GM23248 (cell line): Measurements from ENCODE around the gene HORMAD1.

Experiments
- EZH2 ChIP-seq: fragments of 200-600 bp; sonication (generic); IDR thresholded peaks from 2 replicates; pipeline ENCODE4 v1.6.1; 2018; ENCODE audit warnings: antibody characterized with exemption, mild to moderate bottlenecking; ENCODE audit not compliant: insufficient read depth, poor library complexity, severe bottlenecking
- EZH2phosphoT487 ChIP-seq: fragments of 200-600 bp; sonication (generic); IDR thresholded peaks from 2 replicates; pipeline ENCODE4 v1.6.1; 2018; ENCODE audit warnings: antibody characterized with exemption, moderate library complexity, mild to moderate bottlenecking, low read depth; ENCODE audit not compliant: insufficient read depth

DNA sequence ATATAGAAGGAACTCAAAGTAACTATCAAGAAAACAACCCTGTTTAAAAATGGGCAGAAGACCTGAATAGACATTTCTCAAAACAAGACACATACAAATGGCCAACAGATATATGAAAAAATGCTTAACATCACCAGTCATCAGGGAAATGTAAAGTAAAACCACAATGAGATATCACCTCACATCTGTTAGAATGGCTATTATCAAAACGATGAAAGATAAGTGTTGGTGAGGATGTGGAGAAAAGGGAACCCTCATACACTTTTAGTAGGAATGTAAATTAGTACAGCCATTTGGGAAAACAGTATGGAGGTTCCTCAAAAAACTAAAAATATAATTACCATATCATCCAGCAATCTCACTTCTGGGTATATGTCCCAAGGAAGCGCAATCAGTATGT, 41.9 kb upstream of the HORMAD1 start:
- TF ChIP-seq EZH2 (no peak), EZH2phosphoT487 (no peak)
